SHP77 (cell line): ENCODE measurements around the gene CPN1.
"Not testable (repeated sequence)": the region's sequence is repeated elsewhere in the genome, so short reads cannot be mapped to it uniquely, and the experiment has no call there.

Experiments used
- DNase-seq, 2 experiments: peaks; one replicate each; lab custom pipeline; 2025; lab: John Stamatoyannopoulos, UW

CPN1 gene

GRCh38 chr10:100022403-100022802, 59.3 kb downstream of the CPN1 start:
- peak in 1 of 2 experiments; percentile 14 for DNase-seq

- DNase-seq: peak in 1 of 2 experiments; percentile 23
Measured at GRCh38 chr10:100021322-100021721, 60.3 kb downstream of the CPN1 start.

- peak in 1 of 2 experiments; percentile 74 for DNase-seq
Measured at GRCh38 chr10:100020886-100021253, 60.8 kb downstream of the CPN1 start.

GRCh38 chr10:100020142-100020885, 61.4 kb downstream of the CPN1 start:
- peak; percentile 83 to 86 for DNase-seq

- peak; percentile 51 for DNase-seq
Measured at GRCh38 chr10:100019787-100020141, 61.9 kb downstream of the CPN1 start.

- peak; percentile 73 to 78 for DNase-seq
Measured at GRCh38 chr10:100014071-100014762, 67.5 kb downstream of the CPN1 start.

- no peak for DNase-seq
Measured at GRCh38 chr10:100013621-100014020, 68.0 kb downstream of the CPN1 start.

GRCh38 chr10:100011906-100012305, 69.8 kb downstream of the CPN1 start:
- not testable (repeated sequence) for DNase-seq

- DNase-seq: peak; percentile 59 to 81
Measured at GRCh38 chr10:100009793-100010676, 71.6 kb downstream of the CPN1 start, which contains the start of gene DNMBP. DNMBP (minus strand) TSS chr10:100009947; CDS start chr10:99972124, 37,823 bp downstream.

GRCh38 chr10:100009283-100009792, 72.3 kb downstream of the CPN1 start:
- DNase-seq: peak in 1 of 2 experiments; percentile 39

GRCh38 chr10:100008708-100009282, 72.9 kb downstream of the CPN1 start:
- DNase-seq: no peak

GRCh38 chr10:100008142-100008522, 73.5 kb downstream of the CPN1 start:
- no peak for DNase-seq

- DNase-seq: no peak
Measured at GRCh38 chr10:100007231-100008141, 74.2 kb downstream of the CPN1 start.

GRCh38 chr10:100006243-100006886, 75.3 kb downstream of the CPN1 start:
- no peak for DNase-seq

- DNase-seq: no peak
Measured at GRCh38 chr10:100004805-100005510, 76.7 kb downstream of the CPN1 start.

GRCh38 chr10:100000109-100000644, 81.5 kb downstream of the CPN1 start:
- no peak for DNase-seq

- DNase-seq: no peak
Measured at GRCh38 chr10:99999319-100000108, 82.2 kb downstream of the CPN1 start.

GRCh38 chr10:99998889-99999288, 82.8 kb downstream of the CPN1 start:
- no peak for DNase-seq
